GM19351 (cell line): Measurements from ENCODE around the gene TUNAR.
"Not testable (repeated sequence)": the region's sequence is repeated elsewhere in the genome, so short reads cannot be mapped to it uniquely, and the experiment has no call there.

Experiments
- ATAC-seq: cut with Tn5 transposase; IDR thresholded peaks from one replicate; pipeline ENCODE4 v1.9.1; 2021; ENCODE audit warnings: mild to moderate bottlenecking, moderate library complexity; ENCODE audit not compliant: unreplicated experiment

TUNAR gene

GRCh38 chr14:95964901-95965300 is 88.3 kb downstream of the TUNAR start:
- no peak for ATAC-seq

GRCh38 chr14:95968048-95968447 is 91.4 kb downstream of the TUNAR start:
- not testable (repeated sequence) for ATAC-seq
